GM12864 (cell line): Measurements from ENCODE around the gene EP300.

Source experiments
- DNase-seq: peaks from one replicate; pipeline ENCODE4 v3.0.0-alpha.2; 2011; ENCODE audit warnings: low read depth
- H3K4me3 ChIP-seq: 2 replicates; pipeline ENCODE4 v1.5.1; 2011; ENCODE audit warnings: mild to moderate bottlenecking, low read depth, low read length, control low read depth
- TF ChIP-seq, protein P1 (sequence below): IDR thresholded peaks from 2 replicates; pipeline ENCODE4 v1.5.1; 2011; ENCODE audit warnings: low read depth, mild to moderate bottlenecking, moderate library complexity, low read length, control low read depth, inconsistent platforms; ENCODE audit errors: missing control alignments

The EP300 gene

GRCh38 chr22:41222846-41223507 lies 130.6 kb downstream of the EP300 start:
- no peak overlapping the region for H3K4me3 ChIP-seq
- DNase-seq, result no peak
- TF ChIP-seq, protein P1, sequence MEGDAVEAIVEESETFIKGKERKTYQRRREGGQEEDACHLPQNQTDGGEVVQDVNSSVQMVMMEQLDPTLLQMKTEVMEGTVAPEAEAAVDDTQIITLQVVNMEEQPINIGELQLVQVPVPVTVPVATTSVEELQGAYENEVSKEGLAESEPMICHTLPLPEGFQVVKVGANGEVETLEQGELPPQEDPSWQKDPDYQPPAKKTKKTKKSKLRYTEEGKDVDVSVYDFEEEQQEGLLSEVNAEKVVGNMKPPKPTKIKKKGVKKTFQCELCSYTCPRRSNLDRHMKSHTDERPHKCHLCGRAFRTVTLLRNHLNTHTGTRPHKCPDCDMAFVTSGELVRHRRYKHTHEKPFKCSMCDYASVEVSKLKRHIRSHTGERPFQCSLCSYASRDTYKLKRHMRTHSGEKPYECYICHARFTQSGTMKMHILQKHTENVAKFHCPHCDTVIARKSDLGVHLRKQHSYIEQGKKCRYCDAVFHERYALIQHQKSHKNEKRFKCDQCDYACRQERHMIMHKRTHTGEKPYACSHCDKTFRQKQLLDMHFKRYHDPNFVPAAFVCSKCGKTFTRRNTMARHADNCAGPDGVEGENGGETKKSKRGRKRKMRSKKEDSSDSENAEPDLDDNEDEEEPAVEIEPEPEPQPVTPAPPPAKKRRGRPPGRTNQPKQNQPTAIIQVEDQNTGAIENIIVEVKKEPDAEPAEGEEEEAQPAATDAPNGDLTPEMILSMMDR, result no peak

DNA sequence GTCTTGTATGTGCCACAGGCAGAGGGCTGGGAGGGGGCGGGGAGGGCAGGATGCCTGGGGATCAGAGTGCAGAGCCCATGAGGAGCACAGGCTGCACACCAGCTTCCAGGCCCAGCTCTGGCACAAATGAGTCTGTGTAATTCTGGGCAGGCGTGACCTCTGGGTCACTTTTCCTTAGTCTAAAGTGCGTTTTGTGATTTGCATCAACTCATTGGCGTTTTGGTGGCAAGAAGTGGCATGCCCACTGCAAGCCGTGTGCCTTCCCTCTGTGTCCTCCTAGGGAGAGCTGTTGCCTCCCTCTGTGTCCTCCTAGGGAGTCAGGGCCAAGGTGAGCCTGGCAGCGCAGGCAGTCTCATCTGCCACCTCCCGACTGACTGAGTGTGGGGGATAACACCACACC lies 131.1 kb downstream of the EP300 start:
- TF ChIP-seq, protein P1, result no peak
- DNase-seq, result no peak
- H3K4me3 ChIP-seq, result no peak overlapping the region

GRCh38 chr22:41226723-41227655 lies 134.6 kb downstream of the EP300 start:
- H3K4me3 ChIP-seq, result no peak overlapping the region
- TF ChIP-seq, protein P1, result no peak
- DNase-seq, result no peak

GRCh38 chr22:41229215-41229614 lies 136.8 kb downstream of the EP300 start:
- H3K4me3 ChIP-seq, result no peak overlapping the region
- no peak for DNase-seq
- TF ChIP-seq, protein P1, result no peak
